HG03175 (cell line): ENCODE measurements around the gene MLPH.
A peak's percentile ranks its signal among the peaks of the same experiment; 100 is the strongest.

ENCODE experiments used
- ATAC-seq: cut with Tn5 transposase; IDR thresholded peaks from one replicate; pipeline ENCODE4 v1.9.1; 2021; ENCODE audit warnings: mild to moderate bottlenecking, moderate library complexity; ENCODE audit not compliant: unreplicated experiment

The MLPH gene

DNA sequence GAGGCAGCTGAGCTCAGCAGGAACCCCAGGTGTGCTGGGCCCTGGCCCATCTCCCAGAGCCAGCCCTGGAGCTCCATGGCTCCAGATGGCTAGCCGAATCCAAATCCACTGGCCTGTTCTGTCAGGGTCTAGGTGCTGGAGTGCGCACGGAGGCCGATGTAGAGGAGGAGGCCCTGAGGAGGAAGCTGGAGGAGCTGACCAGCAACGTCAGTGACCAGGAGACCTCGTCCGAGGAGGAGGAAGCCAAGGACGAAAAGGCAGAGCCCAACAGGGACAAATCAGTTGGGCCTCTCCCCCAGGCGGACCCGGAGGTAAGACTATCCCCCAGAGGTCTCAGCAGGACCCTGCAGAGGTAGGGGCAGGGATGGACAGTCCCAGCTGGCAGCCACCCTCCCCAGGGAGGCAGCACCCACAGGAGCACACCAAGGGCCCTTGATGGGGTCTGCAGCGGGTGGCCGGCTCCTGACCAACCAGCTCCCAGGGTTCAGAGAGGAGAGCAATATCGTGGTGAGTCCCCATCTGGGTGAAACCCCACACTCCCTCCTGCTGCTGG, 53.2 kb downstream of the MLPH start:
- no peak for ATAC-seq

DNA sequence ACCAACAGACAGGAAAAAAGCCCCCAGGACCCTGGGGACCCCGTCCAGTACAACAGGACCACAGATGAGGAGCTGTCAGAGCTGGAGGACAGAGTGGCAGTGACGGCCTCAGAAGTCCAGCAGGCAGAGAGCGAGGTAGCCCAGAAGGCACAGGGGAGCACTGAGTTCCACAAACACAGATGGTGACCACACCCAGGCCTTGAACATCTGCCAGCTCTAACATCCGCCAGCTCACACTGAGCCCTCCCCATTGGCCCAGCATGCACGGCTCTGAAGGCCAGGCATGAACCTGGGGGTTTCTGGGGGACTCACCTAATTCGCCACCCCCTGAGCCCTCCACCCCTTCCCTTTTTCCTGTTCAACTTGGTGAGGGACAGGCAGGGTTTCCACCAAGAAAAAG, 53.8 kb downstream of the MLPH start:
- no peak for ATAC-seq

DNA sequence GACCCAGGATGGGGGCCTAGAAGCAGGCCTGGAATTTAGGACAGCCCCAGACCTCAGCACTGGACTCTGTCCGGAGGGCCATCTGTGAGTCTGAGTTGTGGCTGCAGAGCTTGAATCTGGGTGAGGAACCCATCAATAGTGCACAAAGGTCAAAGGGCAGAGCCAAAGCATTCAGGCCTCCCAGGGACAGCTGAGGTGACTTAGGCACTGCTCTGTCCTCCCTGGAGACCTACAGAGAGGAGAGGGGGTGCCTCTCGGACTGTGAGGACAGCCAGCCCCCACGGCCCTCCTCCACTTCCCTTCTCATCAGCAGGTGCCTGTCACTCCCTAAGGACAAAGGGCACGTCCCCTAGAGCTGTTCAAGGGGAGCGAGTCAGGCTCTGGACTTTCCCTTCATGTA, 54.2 kb downstream of the MLPH start:
- ATAC-seq = no peak

DNA sequence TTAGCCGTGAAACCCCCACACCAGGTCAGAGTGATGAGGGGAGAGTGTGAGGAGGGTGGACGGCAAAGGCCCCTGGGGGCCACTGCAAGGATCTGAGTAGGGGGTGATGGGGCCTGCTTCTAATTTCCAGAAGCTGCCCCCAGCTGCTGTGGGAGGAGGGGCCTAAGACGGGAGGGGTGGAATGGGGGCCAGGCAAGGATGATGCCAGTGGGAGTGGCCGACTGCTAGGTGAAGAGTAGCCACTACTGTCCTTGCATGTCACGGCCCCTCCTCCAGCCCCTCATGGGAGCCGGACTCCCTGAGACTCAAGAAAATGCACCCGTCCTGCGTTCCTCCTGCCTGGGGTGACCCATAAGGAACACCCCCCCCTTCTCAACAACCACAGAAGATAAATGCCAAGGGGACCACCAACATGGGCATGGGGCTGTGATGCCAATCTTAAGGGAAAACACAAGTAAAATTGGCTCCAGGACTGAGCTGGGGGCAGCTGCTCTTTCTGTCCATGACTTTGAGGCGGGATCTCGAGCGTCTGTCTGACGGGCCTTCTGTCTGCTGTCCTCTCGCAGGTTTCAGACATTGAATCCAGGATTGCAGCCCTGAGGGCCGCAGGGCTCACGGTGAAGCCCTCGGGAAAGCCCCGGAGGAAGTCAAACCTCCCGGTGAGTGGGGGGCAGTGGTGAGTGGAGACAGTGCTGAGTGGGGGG, 55.1 kb downstream of the MLPH start:
- no peak for ATAC-seq

DNA sequence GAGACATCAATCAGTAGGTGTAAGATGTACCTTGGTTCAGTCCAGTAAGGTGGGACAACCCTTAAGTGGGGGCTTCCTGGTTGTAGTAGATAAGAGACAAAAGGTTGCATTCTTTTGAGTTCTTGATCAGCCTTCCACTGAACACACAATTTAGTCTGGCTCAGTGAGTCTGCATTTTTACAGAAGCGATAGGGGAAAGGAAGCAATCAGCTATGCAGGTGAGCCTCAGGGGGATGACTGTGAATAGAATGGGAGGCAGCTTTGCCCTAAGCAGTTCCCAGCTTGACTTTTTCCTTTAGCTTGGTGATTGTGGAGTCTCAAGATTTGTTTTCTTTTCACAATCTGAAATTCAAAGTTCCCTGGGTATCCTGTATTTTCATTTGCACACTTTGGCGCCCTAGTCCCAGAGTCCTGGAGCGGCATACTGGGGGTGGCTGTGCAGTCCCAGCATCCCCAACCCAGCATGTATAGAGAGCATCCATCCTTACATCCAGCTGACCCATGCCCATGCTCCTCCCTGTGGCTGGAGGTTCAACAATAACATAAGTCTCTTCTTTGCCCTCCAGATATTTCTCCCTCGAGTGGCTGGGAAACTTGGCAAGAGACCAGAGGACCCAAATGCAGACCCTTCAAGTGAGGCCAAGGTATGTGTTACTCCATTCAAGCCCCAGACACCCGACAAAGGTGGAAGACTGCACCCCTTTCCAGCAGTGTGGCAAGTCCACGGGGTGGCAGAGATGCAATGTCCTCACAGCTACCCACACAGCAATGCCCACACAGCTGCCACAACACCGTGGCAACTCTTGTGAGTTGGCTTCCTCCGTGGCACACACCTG, 59.2 kb downstream of the MLPH start:
- ATAC-seq = no peak

DNA sequence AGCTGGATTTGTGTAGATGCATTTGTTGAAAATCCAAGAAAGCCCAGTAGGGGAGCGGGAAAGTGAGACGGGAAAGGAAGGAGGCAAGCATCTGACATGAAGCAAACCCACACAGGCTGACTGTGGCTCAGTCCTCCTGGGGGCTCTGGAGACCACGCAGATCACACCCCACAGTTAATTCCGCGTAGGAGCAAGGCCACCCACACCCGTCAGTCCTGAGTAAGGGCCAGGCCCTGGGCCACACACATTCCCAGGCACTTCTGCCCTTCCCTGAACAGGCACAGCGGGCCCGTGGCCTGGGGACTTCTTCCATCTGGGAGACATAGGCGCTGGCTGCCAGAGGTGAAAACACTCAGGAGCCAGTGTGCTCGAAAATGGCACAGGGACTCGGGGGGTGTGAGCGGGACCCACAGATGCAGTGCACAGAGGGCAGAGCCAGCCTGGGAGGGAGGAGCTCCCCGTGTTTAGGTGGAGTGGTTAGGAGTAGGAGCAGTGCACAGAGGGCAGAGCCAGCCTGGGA, 59.9 kb downstream of the MLPH start:
- no peak for ATAC-seq

DNA sequence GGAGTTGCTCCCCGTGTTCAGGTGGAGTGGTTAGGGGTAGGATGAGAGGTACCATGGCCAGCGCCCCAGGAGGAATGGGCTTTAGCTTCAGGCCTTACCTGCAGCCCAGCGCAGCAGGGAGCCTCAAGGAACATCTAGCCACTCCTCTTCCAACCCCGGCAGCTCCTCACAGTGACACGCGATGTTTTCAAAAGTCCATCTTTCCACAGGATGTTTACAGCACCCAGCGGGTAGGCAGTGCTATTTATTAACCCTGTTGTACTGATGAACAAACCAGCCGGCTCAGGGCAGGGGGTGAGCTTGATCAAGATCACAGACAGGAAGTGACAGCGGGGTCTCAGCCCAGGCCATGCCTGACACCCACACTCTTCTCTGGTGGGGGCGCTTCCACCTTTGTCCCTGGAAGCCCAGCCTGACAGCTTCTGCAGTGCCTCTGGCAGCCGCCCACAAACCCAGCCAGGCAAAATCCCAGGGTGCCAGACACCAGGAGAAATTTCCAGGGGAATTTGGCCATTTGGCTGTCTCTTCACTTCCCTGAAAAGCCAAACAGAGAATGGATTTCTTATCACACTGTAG, 60.9 kb downstream of the MLPH start:
- ATAC-seq = no peak

DNA sequence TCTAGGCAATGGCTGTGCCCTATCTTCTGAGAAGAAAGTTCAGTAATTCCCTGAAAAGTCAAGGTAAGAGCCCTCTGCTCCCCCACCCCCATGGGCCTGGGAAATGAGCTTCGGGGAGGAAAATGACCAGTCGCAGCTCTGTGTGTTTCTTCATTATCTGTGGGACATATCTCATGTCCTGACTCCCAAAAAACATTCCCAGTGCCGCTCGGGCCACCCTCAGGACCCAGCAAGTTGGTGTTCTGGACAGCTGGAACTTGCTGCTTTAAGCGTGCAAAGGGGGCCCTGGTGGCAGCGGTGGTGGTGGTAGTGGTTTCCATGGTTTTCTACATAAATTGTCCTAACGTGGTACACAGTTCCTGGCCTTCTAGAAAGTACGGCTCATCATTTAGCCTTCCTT, 62.2 kb downstream of the MLPH start:
- no peak for ATAC-seq

DNA sequence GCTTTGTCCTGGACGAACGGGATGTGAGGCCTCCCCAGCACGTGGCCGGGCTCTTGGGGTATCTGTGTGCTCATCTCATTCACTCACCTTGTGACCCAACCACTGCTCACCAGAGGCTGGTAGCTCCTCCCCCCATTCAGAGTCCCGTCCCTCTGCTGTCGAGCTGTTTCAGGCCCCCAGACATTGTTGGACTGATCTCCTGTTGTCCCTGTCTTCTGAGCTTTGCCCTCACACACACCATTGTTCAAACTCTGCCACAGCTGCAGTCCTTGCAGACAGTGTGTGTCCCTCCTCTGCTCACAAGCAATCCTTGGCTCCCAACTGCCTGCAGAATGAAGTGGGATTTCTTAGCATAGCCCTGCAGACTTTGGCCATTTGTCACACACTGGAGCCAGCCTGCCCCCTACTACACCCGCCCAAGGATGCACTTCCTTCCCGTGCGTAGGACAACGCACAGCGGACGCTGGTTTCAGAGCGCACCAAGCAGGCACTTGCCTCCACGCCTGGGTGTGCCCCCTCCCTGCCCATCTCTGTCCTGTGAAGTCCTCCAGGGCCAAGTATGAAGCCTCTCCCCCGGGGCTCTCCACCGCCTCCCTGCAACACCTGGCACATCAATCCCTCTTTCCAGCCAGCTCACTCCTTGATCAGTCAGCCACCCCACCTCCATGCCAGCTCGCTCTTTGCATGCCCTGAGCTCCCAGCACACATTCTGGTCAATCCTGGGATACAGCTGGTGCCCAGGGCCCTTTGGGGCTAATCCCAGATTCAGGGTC, 62.8 kb downstream of the MLPH start:
- ATAC-seq = no peak

DNA sequence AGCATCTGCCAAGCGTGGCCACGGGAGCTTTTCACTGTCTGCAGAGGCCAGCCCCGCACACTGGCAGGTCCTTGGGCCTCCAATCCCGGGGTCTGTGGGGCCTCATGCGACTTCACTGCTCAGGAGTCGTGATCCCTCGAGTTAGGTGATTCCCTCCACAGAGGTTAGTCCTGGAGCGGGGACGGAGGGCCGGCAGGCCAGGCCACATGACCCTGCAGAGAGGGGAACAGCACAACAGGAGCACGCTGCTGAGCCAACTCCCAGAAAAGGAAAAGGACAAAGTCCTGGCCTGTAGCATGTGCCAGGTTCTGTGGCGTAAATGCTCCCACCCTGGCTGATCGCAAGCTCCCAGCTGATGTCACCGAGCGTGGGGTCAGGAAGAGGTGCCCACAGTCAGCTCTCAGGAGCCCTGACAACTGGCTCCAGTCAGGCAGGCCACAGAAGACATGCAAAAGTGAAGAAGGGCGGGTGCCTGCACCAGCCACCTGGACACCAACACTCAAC, 64.1 kb downstream of the MLPH start:
- ATAC-seq = no peak

DNA sequence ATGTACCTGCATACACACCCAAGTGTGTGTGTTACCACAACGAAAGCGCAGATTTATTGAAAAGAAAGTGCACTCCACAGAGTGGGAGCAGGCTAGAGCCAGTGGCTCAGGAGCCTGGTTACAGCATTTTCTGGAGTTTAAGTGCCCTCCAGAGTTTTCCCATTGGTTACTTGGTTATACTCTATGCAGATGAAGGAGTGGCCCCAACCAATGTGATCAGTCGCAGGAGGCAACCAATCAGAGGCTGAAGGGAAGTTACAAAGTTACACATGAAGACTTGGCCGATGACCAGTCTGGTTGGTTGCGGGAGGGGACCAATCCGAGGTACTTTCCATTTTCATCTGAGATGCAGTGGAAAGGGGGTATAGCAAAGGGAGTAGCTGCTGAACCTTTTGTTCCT, 65.9 kb downstream of the MLPH start:
- ATAC-seq = no peak

DNA sequence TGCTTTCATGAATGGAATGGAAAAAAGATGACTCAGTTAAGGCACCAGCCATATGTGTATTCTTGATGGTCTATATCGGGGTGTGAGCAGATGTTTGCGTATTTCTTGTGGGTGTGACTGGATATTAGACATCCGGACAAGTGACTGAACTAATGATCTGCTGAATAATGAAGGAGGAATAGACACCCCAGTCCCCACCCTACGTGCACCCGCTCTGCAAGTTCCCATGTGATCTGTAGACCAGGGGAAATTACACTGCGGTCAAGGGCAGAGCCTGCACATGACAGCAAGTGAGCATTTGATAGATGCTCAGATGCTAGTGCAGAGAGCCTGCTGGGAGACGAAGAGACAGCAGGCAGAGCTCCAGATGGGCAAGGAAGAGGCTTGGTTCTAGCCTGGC, 66.9 kb downstream of the MLPH start:
- ATAC-seq = no peak

DNA sequence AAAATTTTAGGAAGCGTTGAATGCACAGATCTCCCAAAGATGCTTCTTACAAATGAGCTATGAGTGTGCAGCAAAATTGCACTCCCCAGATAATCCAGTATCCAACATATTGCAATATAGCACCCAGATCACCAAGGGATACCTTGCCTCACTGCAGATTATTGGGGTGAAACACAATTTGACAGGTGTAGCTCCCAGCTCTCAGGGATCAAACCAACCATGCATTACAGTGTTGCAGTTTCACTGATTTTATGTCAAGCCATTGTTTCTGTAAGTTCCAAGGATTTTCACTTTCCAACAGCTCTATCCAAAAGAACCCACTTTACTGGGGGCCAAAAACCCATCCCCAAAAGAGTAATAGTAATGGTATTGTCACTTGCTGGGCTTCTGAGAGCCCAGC, 68.5 kb downstream of the MLPH start:
- ATAC-seq = no peak

DNA sequence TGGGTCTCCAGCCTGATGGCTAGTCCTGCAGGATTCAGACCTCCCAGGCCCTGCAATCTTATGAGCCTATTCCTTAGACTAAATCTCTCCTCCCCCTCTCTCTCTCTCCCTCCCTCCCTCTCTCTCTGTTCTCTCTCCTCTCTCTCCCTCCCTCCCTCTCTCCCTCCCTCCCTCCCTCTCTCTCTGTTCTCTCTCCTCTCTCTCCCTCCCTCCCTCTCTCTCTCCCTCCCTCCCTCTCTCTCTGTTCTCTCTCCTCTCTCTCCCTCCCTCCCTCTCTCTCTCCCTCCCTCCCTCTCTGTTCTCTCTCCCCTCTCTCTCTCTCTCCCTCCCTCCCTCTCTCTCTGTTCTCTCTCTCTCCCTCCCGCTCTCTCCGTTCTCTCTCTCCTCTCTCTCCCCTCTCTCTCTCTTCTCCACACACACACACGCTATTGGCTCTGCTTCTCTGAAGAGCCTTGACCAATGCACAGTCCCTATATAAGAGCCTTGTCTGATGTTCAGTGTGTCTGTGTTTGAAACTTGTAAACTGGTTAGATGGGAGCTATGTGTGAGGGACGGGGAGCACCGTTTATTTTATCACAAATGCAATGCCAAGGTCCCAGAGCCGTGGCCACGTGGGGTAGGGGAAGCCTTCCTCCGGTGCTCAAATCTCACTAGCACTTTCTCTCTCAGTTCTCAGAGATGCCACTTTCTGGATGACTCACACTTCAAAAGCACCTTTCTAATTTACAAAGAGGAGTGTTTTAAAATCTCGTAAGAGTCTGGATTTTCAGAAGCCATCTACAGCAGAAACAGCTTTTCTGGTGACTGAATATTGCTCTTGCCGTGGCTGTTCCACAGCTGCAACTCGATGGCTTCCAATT, 70.0 kb downstream of the MLPH start:
- ATAC-seq = peak; percentile 95

DNA sequence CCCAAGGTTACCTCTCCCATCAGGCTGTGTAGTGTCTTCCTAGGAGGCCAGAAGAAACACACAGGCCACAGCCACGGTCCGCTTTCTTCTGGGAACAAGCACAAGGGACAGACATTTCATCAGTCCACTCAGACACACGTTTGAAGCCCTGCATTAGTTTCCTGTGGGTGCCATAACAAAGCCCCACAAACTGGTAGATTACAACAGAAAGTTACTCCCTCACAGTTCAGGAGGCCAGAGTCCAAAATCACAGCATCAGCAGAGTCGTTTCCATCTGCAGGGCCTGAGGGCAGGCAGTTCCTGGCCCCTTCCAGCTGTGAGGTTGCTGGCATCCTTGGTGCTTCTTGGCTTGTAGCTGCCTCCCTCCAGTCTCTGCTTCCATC, 70.6 kb downstream of the MLPH start:
- peak; percentile 36 for ATAC-seq

DNA sequence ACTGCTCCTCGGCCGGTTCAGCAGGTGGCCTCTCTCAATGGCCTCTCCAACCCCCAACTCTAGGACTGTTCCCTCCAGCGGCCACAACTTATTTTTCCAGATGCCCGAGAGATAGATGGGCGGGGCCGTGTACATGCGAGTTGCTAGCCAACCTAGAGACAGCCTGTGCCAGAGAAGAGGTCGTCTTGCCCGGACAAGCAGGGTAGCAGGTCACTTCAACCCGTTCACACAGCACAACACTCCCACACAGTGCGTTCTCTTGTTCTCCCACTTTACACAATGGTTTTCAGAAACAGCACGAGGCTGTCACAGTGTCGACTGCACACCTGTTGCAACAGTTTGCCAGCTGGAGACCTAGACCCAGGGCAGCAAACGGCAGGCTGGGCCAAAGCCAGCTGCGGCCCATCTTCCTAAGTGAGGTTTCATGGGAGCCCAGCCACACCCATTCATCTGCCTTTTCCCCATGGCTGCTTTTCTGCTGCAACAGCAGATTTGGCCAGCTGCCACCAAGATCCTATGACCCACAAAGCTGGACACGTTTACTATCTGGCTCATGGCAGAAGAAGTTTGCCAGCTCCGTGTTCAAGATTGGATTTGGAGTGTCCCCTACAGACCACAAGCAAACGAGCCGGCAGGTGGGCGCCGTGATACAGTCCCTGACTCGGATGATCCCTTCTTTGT, 72.0 kb downstream of the MLPH start:
- ATAC-seq = no peak

DNA sequence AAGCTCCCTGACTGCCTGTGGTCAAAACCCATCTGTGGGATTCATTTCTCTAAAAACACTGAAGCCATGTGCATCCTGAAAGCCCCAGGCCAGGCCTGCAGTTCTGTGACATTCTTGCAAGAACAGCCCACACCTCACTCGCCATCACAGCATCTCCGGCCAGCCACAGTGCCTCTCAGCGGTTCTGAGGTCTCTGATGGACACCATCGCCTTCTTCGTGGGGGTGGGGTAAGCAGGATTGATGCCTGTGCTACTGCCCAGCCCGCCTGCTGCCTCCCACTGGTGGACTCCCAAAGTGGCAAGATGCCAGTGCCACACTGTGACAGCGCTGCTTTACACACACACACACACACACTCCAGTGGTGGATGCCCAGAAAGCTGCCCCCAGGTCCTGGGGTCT, 74.2 kb downstream of the MLPH start:
- ATAC-seq = no peak

DNA sequence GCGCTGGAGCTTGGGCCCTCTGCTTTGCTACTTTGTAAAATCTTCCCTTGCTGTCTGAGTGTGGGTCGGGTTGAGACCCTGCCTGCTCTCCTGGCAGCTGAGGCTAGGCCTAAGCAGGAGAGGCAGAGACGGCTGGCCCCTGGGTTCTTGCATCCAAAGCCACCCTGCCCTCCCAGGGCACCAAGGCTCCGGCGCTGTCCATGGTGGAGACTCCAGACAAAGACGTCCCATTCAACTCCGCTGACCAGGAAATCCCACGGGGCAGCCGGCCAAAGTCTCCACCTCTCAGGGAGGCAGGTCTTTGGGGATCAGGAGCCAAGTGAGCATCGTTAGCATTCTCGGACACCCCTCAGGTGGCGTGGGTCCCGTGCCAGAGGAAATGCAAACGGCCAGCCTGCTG, 76.8 kb downstream of the MLPH start:
- ATAC-seq = no peak

DNA sequence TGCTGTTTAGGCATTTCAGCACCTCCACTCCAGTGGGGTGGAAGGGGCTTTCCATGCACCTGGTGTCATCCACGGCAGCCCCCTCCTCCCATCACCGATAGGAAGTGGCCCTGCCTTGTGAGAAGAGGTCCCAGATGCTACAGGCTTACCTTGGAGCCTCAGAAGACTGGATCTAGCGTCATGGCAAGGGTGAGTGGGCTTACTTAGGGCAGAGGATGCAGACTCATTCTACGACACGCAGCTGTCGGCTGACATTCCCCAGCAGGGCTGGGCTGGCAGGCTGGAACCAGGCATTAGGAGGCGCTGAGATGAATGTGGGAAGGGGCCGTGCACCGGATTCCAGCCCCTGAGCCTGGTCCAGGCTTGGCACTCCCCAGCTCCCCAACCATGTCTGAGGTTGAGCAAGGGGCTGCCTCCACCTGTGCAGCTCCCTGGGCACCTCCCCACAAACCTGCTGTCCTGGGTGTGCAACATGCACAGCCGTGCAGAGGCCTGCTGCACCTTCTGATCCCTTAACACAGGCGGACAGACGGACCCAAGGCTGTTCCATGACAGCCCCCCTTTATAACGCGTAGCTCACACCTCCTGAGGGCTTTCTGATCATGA, 77.6 kb downstream of the MLPH start:
- ATAC-seq = no peak
